Umbilical cord (tissue), 2 donors: ENCODE results near the gene PRRT2. TPM values are rescaled to one million over a fixed set of nuclear protein-coding genes. Genes with fewer than 3 reads are reported as not detected.

Experiments used
- DNase-seq: peaks from one replicate; pipeline ENCODE4 v3.0.0-alpha.2; 2015; ENCODE audit warnings: low spot score
- total RNA-seq: library from RNA; depleted of rRNA; stranded (reverse); fragments of >200 nt; gene quantifications from one replicate; pipeline ENCODE4 v1.2.3, GENCODE V29; 2014; ENCODE audit warnings: low replicate concordance; ENCODE audit not compliant: insufficient read depth

PRRT2 gene
- total RNA-seq, 1 donor from 2014 or later: 7.9 TPM

- DNase-seq: peak; percentile 27
Measured at GRCh38 chr16:29862383-29862883, 50.4 kb downstream of the PRRT2 start.

GRCh38 chr16:29862884-29863668, 51.1 kb downstream of the PRRT2 start, which contains the start of gene CDIPT:
TSS of gene CDIPT (minus strand) at chr16:29863226. CDS start at chr16:29862857, 369 bp downstream.
- DNase-seq: peak; percentile 99

GRCh38 chr16:29863669-29863984, 51.6 kb downstream of the PRRT2 start:
- no peak for DNase-seq

- DNase-seq: no peak
Measured at GRCh38 chr16:29864205-29864604, 52.2 kb downstream of the PRRT2 start.

Other genes with a start within 250 kb of the PRRT2 start
- gene SPN, start 148.9 kb upstream of the PRRT2 start, total RNA-seq: 0.96 TPM
- 56.3 TPM for gene QPRT, start 133.0 kb upstream of the PRRT2 start, total RNA-seq
- gene C16orf54, start 66.2 kb upstream of the PRRT2 start, total RNA-seq: 0.72 TPM
- 2.2 TPM for gene ZG16, start 33.9 kb upstream of the PRRT2 start, total RNA-seq
- gene KIF22, start 21.4 kb upstream of the PRRT2 start, total RNA-seq: 25.0 TPM
- gene MAZ, start 5.7 kb upstream of the PRRT2 start, total RNA-seq: 103 TPM
- gene PAGR1, start 4.0 kb downstream of the PRRT2 start, total RNA-seq: 13.7 TPM
- gene MVP, start 8.3 kb downstream of the PRRT2 start, total RNA-seq: 91.7 TPM
- 68.1 TPM for gene CDIPT, start 51.0 kb downstream of the PRRT2 start, total RNA-seq
- gene SEZ6L2, start 87.4 kb downstream of the PRRT2 start, total RNA-seq: 12.5 TPM
- gene ASPHD1, start 88.3 kb downstream of the PRRT2 start, total RNA-seq: not detected
- 9.4 TPM for gene KCTD13, start 114.0 kb downstream of the PRRT2 start, total RNA-seq
- 26.7 TPM for gene TMEM219, start 149.9 kb downstream of the PRRT2 start, total RNA-seq
- 31.8 TPM for gene TAOK2, start 161.7 kb downstream of the PRRT2 start, total RNA-seq
- gene HIRIP3, start 183.4 kb downstream of the PRRT2 start, total RNA-seq: 1.4 TPM
- gene INO80E, start 184.0 kb downstream of the PRRT2 start, total RNA-seq: 8.9 TPM
- 0.48 TPM for gene DOC2A, start 198.8 kb downstream of the PRRT2 start, total RNA-seq
- 8.9 TPM for gene C16orf92, start 211.0 kb downstream of the PRRT2 start, total RNA-seq
- not detected for gene TLCD3B, start 219.1 kb downstream of the PRRT2 start, total RNA-seq